WTC11 (cell line): Measurements from ENCODE around the gene PANX2.

Source experiments
- CTCF ChIP-seq: fragments of 200-600 bp; IDR thresholded peaks from 2 replicates; pipeline ENCODE4 v1.8.0; 2022; ENCODE audit warnings: antibody characterized with exemption
- GABPB1 ChIP-seq: sonication (generic); formaldehyde crosslinking; IDR thresholded peaks from 2 replicates; pipeline ENCODE4 v1.8.1; 2023; ENCODE audit warnings: mild to moderate bottlenecking, missing genetic modification reagents
- MLX ChIP-seq: sonication (generic); formaldehyde crosslinking; IDR thresholded peaks from 2 replicates; pipeline ENCODE4 v1.8.1; 2023; ENCODE audit warnings: mild to moderate bottlenecking, missing genetic modification reagents, moderate library complexity
- ZNF232 ChIP-seq: sonication (generic); formaldehyde crosslinking; IDR thresholded peaks from 2 replicates; pipeline ENCODE4 v1.8.0; 2022; ENCODE audit warnings: mild to moderate bottlenecking, missing genetic modification reagents
- ZNF263 ChIP-seq: sonication (generic); formaldehyde crosslinking; IDR thresholded peaks from 2 replicates; pipeline ENCODE4 v1.8.1; 2022; ENCODE audit warnings: low read depth, mild to moderate bottlenecking, moderate library complexity, missing genetic modification reagents
- ZNF425 ChIP-seq: fragments of 250-450 bp; sonication (Bioruptor Pico); conservative IDR thresholded peaks from 2 replicates; pipeline ENCODE4 v1.9.0; 2021; ENCODE audit warnings: mild to moderate bottlenecking

GRCh38 chr22:50153056-50153755 lies 17.3 kb upstream of the PANX2 start:
- no peak for TF ChIP-seq ZNF263 (CRISPR knock-in tag)
- TF ChIP-seq MLX (CRISPR knock-in tag), result no peak
- TF ChIP-seq CTCF, result no peak
- TF ChIP-seq GABPB1 (CRISPR knock-in tag), result no peak
- TF ChIP-seq ZNF425, result no peak
- TF ChIP-seq ZNF232 (CRISPR knock-in tag), result no peak
